NB4 (cell line): ENCODE data around the gene LDLRAD4.

ENCODE experiments used
- DNase-seq: peaks from one replicate; pipeline ENCODE4 v3.0.0; 2010; ENCODE audit warnings: low read depth
- H3K4me3 ChIP-seq: one replicate; pipeline ENCODE4 v1.5.1; 2011; ENCODE audit warnings: mild to moderate bottlenecking, low read depth, low read length, moderate library complexity
- MYC ChIP-seq: IDR thresholded peaks from 2 replicates; pipeline ENCODE4 v1.6.1; 2011; ENCODE audit warnings: low read depth, low read length
- POLR2A ChIP-seq: IDR thresholded peaks from 2 replicates; pipeline ENCODE4 v1.6.1; 2011; ENCODE audit warnings: mild to moderate bottlenecking; ENCODE audit not compliant: insufficient read length; ENCODE audit errors: extremely low read depth
- TF ChIP-seq, protein P1 (sequence below): IDR thresholded peaks from 2 replicates; pipeline ENCODE4 v1.6.1; 2011; ENCODE audit warnings: low read depth, low read length
- TF ChIP-seq, protein P2 (sequence below): IDR thresholded peaks from one replicate; pipeline ENCODE4 v1.5.1; 2012; ENCODE audit warnings: low read depth, low read length

The LDLRAD4 gene

DNA sequence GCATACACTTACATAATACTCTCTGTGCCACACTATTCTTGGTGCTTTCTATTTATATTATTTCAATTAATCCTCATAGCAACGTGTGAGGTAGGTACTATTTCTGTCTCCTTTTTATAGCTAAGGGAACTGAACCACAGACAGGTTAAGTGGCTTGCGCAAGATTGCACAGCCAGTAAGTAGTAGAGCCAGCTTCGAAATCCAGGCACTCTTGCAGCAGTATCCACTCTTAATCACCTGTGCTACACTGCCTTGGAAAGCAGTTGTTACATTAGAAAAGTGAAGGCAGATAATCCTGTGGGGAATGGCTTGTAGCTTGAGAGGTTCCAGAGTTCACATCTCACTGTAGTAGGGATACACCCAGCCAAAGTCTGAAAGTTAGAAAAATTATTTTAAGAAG lies 198.3 kb downstream of the LDLRAD4 start:
- H3K4me3 ChIP-seq: no peak overlapping the region
- TF ChIP-seq, protein P1, sequence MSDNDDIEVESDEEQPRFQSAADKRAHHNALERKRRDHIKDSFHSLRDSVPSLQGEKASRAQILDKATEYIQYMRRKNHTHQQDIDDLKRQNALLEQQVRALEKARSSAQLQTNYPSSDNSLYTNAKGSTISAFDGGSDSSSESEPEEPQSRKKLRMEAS: no peak
- no peak for TF ChIP-seq MYC
- no peak for TF ChIP-seq POLR2A
- TF ChIP-seq, protein P2, sequence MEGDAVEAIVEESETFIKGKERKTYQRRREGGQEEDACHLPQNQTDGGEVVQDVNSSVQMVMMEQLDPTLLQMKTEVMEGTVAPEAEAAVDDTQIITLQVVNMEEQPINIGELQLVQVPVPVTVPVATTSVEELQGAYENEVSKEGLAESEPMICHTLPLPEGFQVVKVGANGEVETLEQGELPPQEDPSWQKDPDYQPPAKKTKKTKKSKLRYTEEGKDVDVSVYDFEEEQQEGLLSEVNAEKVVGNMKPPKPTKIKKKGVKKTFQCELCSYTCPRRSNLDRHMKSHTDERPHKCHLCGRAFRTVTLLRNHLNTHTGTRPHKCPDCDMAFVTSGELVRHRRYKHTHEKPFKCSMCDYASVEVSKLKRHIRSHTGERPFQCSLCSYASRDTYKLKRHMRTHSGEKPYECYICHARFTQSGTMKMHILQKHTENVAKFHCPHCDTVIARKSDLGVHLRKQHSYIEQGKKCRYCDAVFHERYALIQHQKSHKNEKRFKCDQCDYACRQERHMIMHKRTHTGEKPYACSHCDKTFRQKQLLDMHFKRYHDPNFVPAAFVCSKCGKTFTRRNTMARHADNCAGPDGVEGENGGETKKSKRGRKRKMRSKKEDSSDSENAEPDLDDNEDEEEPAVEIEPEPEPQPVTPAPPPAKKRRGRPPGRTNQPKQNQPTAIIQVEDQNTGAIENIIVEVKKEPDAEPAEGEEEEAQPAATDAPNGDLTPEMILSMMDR: no peak
- no peak for DNase-seq

DNA sequence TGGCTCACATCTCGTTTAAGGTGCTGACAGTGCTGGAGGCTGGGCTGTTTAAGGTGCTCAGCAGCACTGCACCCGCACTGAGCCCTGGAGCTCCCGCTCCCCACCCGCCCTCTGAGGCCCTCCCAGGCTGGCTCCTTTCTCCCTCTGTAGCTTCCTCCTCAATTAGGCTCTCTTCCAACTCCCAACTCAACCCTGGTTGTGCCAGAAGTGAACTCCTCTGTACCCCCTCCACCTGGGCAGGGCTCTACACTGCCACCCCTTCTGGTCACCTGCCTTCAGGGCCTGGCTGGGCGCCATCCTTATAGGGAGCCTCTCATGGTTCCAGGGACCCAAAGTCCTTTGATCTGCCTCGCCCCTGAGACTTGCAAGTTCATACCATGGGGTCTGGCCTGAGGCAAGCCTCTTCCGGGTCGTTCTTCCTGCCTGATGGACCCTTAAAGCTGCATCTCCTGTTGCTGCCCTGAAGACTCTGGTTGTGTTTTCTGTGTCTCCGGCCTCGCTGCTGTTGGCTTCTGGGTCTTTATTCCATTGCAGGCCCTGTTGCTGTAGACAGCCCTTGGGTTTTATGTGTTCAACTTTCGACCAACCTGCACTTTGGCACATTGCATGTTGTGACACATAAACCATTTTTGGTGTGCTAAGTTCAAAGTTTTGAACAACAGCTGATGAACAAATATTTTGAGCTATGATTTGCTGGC lies 199.6 kb downstream of the LDLRAD4 start:
- no peak for DNase-seq
- TF ChIP-seq, protein P1: no peak
- TF ChIP-seq MYC (no peak), POLR2A (no peak)
- TF ChIP-seq, protein P2: no peak
- no peak overlapping the region for H3K4me3 ChIP-seq

DNA sequence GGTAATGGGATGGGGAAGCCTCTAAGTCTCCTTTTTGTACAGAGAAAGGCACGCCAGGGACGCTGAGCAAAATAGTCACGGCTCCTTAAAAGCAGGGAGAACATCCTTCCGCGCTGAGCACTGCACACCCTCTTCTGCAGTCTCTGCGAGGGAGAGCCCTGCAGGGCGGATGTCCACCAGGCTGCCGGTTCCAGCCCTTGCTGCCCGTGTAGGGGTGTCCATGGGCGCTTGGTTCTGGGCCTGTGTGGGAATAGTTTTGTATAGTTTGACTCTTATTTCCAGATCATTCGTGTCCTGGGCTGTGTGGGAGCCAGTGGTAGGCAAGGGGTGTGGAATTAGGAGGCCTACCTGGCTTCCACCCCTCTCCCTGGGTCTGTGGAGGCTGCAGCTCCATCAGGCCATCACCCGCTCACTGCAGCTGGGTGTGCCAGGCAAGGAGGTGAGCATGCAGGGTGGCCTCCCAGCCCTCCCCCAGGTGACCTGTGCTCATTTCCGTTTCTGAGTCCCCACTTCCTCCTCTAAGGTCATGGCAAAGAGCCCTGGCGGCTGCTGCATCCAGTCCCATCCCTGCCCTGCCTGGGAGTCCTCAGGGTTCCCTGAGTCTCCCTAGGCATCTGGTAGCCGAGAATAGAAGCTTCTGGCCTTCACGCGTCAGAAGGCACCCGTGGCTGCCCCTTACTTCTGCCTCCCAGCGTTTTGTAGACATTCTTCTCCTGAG lies 202.6 kb downstream of the LDLRAD4 start:
- TF ChIP-seq, protein P1: no peak
- no peak for TF ChIP-seq MYC
- TF ChIP-seq, protein P2: no peak
- TF ChIP-seq POLR2A: no peak
- no peak overlapping the region for H3K4me3 ChIP-seq
- no peak for DNase-seq

- no peak for DNase-seq
- no peak overlapping the region for H3K4me3 ChIP-seq
- TF ChIP-seq MYC: no peak
- no peak for TF ChIP-seq POLR2A
Measured at GRCh38 chr18:13422541-13423147, 204.1 kb downstream of the LDLRAD4 start.

- DNase-seq: no peak
- H3K4me3 ChIP-seq: no peak overlapping the region
- TF ChIP-seq, protein P2: no peak
- TF ChIP-seq, protein P1: no peak
- TF ChIP-seq MYC: no peak
- TF ChIP-seq POLR2A: no peak
Measured at GRCh38 chr18:13423352-13423751, 204.8 kb downstream of the LDLRAD4 start.

- no peak for DNase-seq
- TF ChIP-seq, protein P2: no peak
- no peak for TF ChIP-seq MYC
- TF ChIP-seq, protein P1: no peak
- TF ChIP-seq POLR2A: no peak
- no peak overlapping the region for H3K4me3 ChIP-seq
Measured at GRCh38 chr18:13424363-13424762, 205.8 kb downstream of the LDLRAD4 start.
